ENCODE measurements around the gene PHF24.
"Not testable (repeated sequence)": the region's sequence is repeated elsewhere in the genome, so short reads cannot be mapped to it uniquely, and the experiment has no call there.

The PHF24 gene

GRCh38 chr9:34957492-34958410 is at the start of gene PHF24:
Gene PHF24 (plus strand): TSS chr9:34958285. CDS start chr9:34971299, 13,014 bp downstream.
- DNase-seq (ENCODE audit: low read depth in 2 of 2, low spot score in 1 of 2), result peak; percentile 10 to 12

- no peak for DNase-seq (ENCODE audit: low read depth in 2 of 2, low spot score in 1 of 2)
Observed at GRCh38 chr9:34927061-34927460, 31.0 kb upstream of the PHF24 start.

- DNase-seq (ENCODE audit: low read depth in 2 of 2, low spot score in 1 of 2), result no peak
Observed at GRCh38 chr9:34928921-34929320, 29.2 kb upstream of the PHF24 start.

GRCh38 chr9:34929506-34930102 is 28.5 kb upstream of the PHF24 start:
- peak in 1 of 2 donors; percentile 1 for DNase-seq (ENCODE audit: low read depth in 2 of 2, low spot score in 1 of 2)

- DNase-seq (ENCODE audit: low read depth in 2 of 2, low spot score in 1 of 2), result not testable (repeated sequence)
Observed at GRCh38 chr9:34939989-34940388, 18.1 kb upstream of the PHF24 start.

- DNase-seq (ENCODE audit: low read depth in 2 of 2, low spot score in 1 of 2), result no peak
Observed at GRCh38 chr9:34948451-34948850, 9.6 kb upstream of the PHF24 start.

- DNase-seq (ENCODE audit: low read depth in 2 of 2, low spot score in 1 of 2), result no peak
Observed at GRCh38 chr9:34954225-34954624, 3.9 kb upstream of the PHF24 start.

- DNase-seq (ENCODE audit: low read depth in 2 of 2, low spot score in 1 of 2), result not testable (repeated sequence)
Observed at GRCh38 chr9:34956066-34956465, 2.0 kb upstream of the PHF24 start.

- no peak for DNase-seq (ENCODE audit: low read depth in 2 of 2, low spot score in 1 of 2)
Observed at GRCh38 chr9:34956648-34957047, 1.4 kb upstream of the PHF24 start.

GRCh38 chr9:34958411-34958982 is 412 bp downstream of the PHF24 start:
- no peak for DNase-seq (ENCODE audit: low read depth in 2 of 2, low spot score in 1 of 2)

GRCh38 chr9:34959461-34959860 is 1.4 kb downstream of the PHF24 start:
- DNase-seq (ENCODE audit: low read depth in 2 of 2, low spot score in 1 of 2), result no peak

- no peak for DNase-seq (ENCODE audit: low read depth in 2 of 2, low spot score in 1 of 2)
Observed at GRCh38 chr9:34961574-34962490, 3.7 kb downstream of the PHF24 start.

- no peak for DNase-seq (ENCODE audit: low read depth in 2 of 2, low spot score in 1 of 2)
Observed at GRCh38 chr9:34962546-34962945, 4.5 kb downstream of the PHF24 start.

GRCh38 chr9:34963552-34963951 is 5.5 kb downstream of the PHF24 start:
- no peak for DNase-seq (ENCODE audit: low read depth in 2 of 2, low spot score in 1 of 2)

GRCh38 chr9:34964458-34964857 is 6.4 kb downstream of the PHF24 start:
- no peak for DNase-seq (ENCODE audit: low read depth in 2 of 2, low spot score in 1 of 2)

- DNase-seq (ENCODE audit: low read depth in 2 of 2, low spot score in 1 of 2), result no peak
Observed at GRCh38 chr9:34971146-34971811, 13.2 kb downstream of the PHF24 start.

- no peak for DNase-seq (ENCODE audit: low read depth in 2 of 2, low spot score in 1 of 2)
Observed at GRCh38 chr9:34974664-34975063, 16.6 kb downstream of the PHF24 start.

GRCh38 chr9:34976441-34976840 is 18.4 kb downstream of the PHF24 start:
- DNase-seq (ENCODE audit: low read depth in 2 of 2, low spot score in 1 of 2), result no peak

GRCh38 chr9:34976992-34977391 is 18.9 kb downstream of the PHF24 start:
- no peak for DNase-seq (ENCODE audit: low read depth in 2 of 2, low spot score in 1 of 2)

- DNase-seq (ENCODE audit: low read depth in 2 of 2, low spot score in 1 of 2), result no peak
Observed at GRCh38 chr9:34980181-34980761, 22.2 kb downstream of the PHF24 start.
